SKM-1 (cell line): ENCODE data around the gene FAN1.
"Not testable (repeated sequence)": the region's sequence is repeated elsewhere in the genome, so short reads cannot be mapped to it uniquely, and the experiment has no call there.

Experiments used
- DNase-seq: peaks from one replicate; lab custom pipeline; 2025; ENCODE audit not compliant: unreplicated experiment; lab: John Stamatoyannopoulos, UW

FAN1 gene

DNA sequence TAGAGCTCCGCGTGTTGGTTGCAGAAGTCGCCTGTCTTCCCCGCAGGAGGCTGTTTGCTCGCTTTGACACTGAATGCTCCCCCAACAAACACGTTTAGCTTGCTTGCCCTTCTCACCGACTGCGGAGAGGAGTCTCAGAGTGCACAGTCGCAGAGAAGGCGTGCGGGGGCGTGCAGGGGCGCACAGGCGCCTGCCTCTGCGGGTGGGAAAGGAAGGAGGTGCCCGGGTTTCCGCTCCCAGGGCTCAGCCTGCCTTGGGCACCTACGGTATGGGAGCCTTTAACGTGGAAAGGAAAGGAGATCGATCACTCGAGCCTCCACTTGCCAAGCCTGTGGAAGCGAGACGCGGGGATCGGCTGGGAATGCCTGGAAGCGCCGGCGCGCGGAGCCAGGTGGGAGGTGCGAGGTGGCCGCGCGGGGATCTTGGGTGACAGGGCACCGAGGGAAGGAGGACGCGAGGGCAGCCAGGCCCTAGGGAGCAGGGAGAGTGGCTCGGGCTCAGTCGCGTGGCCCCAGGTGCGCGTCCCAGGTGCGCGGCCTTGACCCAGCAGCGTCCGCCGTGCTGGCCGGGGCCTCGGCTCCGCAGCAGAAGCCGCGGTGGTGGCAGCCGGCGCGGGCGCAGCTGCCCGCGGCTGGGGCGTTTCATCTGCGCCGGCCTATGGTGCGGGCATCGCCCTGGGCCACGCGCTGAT is at the start of gene FAN1:
Gene FAN1 (plus strand): TSS at position 419 of the 691 bp plus-strand sequence. CDS start 749 bp downstream, outside the sequence.
- DNase-seq = peak; percentile 27

DNA sequence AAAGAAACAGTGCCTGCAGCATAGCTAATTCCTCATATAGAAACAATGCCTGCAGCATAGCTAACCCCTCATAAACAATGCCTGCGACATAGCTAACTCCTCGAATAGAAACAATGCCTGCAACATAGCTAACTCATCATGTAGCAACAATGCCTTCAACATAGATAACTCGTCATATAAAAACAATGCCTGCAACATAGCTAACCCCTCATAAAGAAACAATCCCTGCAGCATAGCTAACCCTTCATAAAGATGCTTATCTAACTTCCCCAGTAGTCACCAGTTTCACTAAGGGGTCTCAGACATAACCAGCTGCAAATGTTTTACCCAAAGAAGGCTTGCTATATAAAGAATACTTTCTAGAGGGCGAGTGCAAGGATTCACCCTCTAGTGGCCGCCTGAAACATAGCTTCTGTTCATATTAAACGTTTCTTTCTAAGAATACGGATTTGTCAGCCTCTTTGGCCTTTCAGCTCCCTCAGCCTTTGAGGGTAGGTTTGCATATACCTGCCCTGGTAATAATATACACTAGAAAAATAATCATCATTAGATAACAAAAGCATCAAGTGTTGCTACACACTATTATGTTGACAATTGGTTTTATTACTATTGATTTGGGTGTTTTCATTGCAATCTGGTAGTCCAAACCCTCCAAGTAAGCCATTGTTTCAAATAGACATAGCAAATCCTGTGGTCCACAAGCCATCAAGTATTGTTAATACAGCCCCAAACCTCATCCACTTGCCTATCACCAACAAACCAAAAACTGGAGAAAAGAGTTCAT is 44.4 kb upstream of the FAN1 start:
- no peak for DNase-seq

DNA sequence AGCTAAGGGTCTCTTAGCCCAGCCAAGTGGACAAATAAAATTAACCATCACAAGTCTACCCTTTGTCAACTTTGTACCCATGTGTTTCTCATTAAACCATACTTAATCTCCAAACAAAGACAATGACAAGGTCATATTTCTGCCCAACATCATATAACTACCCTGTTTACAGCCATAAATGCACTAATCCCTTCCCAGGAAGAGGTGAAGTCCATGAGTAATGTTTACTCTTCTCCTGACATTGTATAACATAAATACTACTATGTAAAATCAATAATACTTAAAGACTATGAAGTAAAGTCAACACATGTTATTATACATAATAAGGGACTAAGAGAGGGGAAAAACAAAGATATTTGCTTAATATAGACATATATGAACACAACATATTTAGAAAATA is 38.5 kb upstream of the FAN1 start:
- no peak for DNase-seq

GRCh38 chr15:30870681-30871080 is 33.0 kb upstream of the FAN1 start:
- no peak for DNase-seq

- no peak for DNase-seq
Measured at GRCh38 chr15:30872341-30872748, 31.4 kb upstream of the FAN1 start.

- no peak for DNase-seq
Measured at GRCh38 chr15:30877070-30877469, 26.6 kb upstream of the FAN1 start.

- DNase-seq = no peak
Measured at GRCh38 chr15:30878515-30878914, 25.2 kb upstream of the FAN1 start.

DNA sequence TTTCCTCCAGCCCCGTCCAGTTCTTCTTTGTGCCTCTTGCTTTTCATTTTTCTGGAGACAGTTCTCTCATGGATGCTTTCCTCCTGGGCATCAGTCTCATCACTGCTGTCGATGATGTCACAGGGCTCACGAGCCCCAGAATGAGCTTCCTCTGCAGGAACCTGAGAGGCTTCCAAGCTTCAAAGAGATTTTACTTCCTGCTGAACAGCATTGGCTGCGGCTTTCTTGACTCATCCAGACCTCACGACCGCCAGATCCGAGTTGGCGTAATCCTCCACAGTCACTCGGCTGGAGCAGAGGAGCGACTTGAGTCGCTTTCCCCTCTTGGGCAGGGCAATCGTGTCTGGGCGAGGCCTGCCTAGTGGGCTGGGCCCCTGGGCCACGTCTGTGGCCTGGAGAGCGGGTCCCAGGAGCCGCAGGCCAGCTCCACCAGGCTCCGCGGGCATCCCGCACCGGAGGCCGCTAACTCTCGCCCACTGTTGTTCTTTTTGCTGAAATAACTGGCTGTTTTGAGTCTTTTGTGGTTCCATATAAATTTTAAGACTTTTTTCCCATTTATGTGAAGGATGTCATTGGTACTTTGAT is 20.8 kb upstream of the FAN1 start:
- DNase-seq = no peak

GRCh38 chr15:30883666-30884065 is 20.0 kb upstream of the FAN1 start:
- not testable (repeated sequence) for DNase-seq

GRCh38 chr15:30885814-30886213 is 17.9 kb upstream of the FAN1 start:
- DNase-seq = no peak

GRCh38 chr15:30889196-30889595 is 14.5 kb upstream of the FAN1 start:
- DNase-seq = no peak

DNA sequence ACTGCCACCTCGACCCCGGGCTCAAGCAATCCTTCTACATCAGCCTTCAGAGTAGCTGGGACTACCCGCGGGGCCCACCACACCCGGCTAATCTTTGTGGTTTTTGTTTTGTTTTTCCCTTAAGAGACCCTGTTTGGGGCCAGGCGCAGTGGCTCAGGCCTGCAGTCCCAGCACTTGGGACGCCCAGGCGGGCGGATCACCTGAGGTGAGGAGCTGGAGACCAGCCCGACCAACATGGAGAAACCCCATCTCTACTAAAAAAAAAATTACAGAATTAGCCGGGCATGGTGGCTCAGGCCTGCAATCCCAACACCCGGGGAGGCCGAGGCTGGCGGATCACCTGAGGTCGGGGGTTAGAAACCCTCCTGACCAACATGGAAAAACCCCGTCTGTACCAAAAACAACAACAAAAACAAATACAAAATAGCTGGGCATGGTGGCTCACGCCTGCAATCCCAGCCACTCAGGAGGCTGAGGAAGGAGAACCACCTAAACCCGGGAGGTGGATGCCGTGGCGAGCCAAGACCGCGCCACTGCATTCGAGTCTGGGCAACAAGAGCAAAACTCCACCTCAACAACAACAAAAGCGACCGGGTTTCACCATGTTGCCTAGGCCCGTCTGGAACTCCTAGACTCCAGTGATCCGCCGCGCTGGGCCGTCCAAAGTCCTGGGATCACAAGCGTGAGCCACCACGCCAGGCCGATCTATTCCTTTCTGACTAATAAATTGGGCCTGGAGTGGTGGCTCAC is 8.1 kb upstream of the FAN1 start:
- DNase-seq = no peak

DNA sequence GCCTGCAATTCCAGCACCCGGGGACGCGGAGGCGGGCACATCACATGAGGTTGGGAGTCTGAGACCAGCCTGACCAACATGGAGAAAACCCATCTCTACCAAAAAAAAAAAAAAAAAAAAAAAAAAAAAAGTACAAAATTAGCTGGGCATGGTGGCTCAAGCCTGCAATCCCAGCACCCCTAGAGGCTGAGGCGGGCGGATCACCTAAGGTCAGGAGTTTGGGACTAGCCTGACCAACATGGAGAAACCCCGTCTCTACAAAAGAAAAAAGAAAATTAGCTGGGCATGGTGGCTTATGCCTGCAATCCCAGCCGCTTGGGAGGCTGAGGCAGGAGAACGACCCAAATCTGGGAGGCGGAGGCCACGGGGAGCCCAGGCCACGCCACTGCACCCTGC is 7.5 kb upstream of the FAN1 start:
- no peak for DNase-seq

- DNase-seq = no peak
Measured at GRCh38 chr15:30901889-30902288, 1.8 kb upstream of the FAN1 start.

DNA sequence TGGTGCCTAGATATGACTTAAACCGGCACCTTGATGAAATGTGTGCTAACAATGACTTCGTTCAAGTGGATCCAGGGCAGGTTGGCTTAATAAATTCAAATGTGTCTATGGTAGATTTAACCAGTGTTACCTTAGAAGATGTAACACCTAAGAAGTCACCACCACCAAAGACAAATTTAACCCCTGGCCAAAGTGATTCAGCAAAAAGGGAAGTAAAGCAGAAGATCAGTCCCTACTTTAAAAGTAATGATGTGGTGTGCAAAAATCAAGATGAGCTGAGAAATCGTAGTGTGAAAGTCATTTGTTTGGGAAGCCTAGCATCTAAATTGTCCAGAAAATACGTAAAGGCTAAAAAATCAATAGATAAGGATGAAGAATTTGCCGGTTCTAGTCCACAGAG is 1.1 kb downstream of the FAN1 start:
- no peak for DNase-seq

DNA sequence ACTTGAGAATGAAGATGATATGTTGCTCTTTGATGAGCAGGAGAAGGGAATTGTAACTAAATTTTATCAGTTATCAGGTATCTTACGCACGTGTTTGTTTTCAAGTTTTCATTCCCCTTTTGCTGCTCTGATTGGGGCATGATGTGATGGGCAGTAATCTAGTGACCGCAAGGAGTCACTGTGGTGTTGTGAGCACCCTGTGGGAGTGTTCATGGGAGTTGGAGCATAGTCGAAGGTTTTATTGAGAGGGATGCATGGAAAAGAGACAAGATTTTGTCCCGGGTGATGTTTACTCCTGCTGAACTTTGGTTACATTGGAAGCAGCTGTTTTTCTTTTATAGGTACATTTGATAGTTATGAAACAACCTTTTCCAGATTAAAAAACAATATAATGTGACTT is 2.1 kb downstream of the FAN1 start:
- DNase-seq = no peak

GRCh38 chr15:30906366-30906765 is 2.7 kb downstream of the FAN1 start:
- DNase-seq = no peak

DNA sequence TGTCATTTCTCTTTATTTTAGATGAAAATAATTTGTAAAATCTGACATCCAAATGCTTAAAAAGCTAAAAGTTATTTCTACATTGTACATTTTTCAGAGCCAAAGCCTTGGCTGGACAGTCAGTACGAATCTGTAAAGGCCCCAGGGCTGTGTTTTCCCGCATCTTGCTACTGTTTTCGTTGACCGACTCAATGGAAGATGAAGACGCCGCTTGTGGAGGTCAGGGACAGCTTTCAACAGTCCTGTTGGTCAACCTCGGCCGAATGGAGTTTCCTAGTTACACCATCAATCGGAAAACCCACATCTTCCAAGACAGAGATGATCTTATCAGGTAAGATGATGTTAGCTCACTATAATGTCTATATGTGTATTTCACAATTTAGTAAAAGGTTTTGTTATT is 10.0 kb downstream of the FAN1 start:
- DNase-seq = no peak

DNA sequence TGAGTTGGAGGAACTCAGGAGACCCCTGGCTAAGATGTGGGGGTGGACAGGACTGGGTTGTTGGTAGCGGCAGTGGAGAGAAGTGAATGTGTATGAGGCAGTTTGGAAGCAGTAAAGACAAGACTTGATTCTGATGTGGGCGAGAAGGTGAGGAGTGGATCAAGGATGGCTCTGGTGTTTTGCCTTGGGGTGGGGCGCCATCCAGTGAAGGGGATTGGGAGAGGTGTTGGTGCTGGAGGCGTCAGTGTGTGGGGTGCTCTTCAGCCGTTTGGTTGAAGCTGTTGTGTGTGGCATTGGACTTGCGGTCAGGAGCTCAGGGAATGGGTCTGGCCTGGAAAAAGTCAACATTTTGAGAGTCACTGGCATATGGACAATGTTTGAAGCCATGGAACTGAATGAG is 13.3 kb downstream of the FAN1 start:
- DNase-seq = no peak

DNA sequence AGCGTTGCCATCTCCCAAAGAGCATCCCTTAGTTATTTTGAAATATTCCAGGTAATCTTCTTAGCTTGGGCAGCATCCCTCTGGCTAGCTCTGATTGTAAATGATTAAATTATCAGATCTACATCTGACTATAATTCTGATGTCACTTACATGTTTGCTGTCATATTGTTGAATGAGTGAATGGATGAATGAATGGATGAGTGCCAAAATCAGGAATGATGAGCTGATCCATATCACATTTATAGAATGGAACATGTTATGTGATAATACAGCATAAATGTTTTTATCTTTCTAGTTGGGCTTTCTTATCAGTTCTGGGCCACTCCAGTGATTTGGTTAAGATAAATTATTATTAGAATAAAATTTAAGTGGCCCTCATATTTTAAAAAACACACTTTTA is 14.0 kb downstream of the FAN1 start:
- DNase-seq = no peak

GRCh38 chr15:30918366-30918765 is 14.7 kb downstream of the FAN1 start:
- DNase-seq = no peak
